HS-5 (cell line): ENCODE results near the gene SERP2.
"Not testable (repeated sequence)": the region's sequence is repeated elsewhere in the genome, so short reads cannot be mapped to it uniquely, and the experiment has no call there.

ENCODE experiments used
- DNase-seq: peaks from one replicate; pipeline ENCODE4 v3.0.0-alpha.2; 2012; ENCODE audit warnings: low read depth

The SERP2 gene

DNA sequence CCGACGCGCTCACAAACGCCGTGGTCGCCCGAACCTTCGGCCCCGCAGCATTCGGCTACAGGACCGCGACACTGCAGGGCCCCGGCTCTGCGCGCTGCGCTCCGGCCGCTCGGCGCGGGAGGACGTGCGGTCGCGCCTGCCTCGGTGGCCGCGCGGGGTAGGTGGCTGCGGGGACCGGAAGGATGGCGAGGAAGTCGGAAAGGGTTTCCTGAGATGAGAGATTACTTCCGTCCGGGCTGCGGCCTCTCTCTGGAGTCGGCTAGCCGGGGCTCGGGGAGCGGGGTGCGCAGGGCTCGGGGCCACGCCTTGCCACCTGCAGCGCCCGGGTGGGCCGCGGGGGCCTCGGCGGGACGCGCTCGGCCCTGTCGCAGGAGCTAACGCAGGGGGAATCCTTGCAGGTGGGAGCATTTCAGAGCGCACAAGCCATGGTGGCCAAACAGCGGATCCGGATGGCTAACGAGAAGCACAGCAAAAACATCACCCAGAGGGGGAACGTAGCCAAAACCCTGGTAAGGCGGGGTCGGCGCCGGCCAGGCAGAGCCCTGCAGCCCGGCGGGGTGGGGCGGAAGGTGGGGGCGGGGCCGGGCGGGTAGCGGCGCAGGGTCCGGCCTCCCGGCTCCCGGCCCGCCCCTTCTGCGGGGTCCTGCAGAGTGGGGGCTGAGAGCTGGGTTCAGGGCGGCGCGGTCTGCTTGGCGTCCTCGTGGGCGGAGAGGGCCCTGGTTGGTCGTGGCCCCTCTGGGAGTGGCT, at the start of gene SERP2:
SERP2 (plus strand) TSS at position 224 of the 747 bp plus-strand sequence; CDS start at position 426, 202 bp downstream.
- DNase-seq: no peak

GRCh38 chr13:44326961-44327360, 46.7 kb upstream of the SERP2 start:
- no peak for DNase-seq

DNA sequence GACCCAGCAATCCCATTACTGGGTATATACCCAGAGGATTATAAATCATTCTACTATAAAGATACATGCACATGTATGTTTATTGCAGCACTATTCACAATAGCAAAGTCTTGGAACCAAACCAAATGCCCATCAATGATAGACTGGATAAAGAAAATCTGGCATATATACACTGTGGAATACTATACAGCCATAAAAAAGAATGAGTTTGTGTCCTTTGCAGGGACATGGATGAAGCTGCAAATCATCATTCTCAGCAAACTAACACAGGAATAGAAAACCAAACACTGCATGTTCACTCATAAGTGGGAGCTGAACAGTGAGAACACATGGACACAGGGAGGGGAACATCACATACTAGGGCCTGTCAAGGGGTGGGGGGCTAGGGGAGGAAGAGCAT, 44.6 kb upstream of the SERP2 start:
- not testable (repeated sequence) for DNase-seq

- DNase-seq: no peak
Observed at GRCh38 chr13:44329909-44330545, 43.6 kb upstream of the SERP2 start.

DNA sequence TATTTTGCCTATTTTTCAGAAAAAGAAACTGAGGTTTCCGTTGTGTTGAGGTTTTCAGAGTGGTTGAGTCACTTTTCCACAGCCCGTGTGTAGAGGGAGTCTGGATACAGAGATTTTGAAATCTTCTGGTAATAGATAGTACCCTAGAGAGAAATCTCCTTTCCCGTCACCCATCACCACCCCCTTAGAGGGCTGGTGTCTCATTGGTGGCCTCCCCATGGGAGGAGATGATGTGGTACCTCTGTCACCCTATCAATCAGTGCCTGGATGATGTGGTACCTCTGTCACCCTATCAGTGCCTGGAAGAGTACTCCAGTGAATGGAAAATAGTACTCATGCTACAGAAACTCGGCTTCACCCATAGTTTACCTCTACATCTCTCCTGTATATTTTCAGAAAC, 42.2 kb upstream of the SERP2 start:
- DNase-seq: no peak

DNA sequence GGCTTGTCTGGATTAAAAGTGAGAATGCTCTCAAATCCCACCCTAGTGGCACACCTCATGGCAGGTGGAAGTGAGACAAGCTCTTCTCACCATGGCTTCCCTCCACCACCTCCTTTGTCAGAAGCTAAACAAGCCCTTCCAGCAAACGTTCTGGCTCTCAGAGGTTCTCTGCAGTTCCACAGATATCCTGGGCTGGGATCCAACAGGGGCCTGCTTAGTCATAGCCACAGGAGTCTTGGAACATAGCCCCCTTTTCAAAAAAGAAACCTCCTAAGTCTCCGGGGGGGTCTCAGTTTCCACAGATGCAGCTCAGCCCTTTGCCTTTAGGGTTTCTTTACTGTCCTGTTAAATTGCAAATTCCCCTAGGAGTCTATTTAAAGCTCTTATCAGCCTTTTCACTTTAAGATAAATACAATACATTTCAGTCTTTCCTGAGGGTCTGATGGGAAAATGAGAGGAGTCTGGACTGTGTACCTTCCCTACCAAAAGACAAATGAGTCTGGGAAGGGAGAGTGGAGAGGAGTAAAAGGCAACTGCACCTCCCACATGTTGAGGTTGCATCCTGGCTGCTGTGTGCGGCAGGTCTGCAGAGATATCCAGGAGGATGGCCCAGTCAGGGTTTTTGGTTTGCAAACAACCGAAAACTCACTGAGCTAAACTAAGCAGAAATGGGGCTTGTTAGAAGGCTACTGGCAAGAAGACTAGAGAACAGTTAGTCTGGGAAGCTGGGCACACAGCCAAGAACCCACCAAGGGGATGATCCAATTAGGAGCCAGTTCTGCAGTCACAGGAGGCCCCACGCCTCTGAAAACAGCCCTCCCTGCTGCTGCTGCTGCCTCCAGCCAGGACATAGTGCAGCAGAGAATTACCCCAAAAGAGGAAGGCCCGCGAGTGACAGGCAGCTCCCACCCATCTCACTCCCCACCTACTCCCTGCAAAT, 41.4 kb upstream of the SERP2 start:
- DNase-seq: no peak

DNA sequence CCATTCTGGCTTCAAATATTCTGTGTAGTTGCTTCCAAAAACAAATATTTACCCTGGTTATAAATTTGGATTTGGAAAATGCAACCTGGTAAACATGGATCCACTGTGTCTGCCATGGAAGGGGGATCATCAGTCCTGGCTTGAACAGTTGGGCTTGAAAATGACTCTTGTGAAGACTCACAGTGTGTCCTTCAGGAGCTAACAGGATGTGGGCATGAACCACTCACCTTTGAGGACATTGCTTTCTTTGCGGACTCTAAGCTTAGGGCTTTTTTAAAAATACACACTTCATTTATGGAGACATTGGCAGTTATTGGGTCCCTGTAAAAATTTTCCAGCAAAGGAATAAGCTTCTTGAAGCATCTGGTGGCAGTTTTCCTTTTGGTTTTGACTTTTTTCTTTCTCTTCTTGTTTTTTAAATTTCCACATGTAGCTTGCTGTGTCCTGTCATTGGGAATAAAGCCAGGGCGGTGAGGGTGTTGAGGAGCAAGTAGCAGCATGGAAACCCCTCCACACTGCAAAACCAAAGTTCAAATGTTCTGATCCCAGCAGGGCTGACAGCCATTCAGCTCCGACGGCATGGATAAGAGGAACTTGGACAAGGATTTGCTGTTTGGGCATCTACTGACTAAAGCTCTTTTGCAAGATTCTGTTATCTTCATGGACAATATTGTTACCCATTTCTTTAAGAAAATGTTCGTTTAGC, 39.5 kb upstream of the SERP2 start:
- no peak for DNase-seq

- DNase-seq: no peak
Observed at GRCh38 chr13:44334751-44335150, 38.9 kb upstream of the SERP2 start.

DNA sequence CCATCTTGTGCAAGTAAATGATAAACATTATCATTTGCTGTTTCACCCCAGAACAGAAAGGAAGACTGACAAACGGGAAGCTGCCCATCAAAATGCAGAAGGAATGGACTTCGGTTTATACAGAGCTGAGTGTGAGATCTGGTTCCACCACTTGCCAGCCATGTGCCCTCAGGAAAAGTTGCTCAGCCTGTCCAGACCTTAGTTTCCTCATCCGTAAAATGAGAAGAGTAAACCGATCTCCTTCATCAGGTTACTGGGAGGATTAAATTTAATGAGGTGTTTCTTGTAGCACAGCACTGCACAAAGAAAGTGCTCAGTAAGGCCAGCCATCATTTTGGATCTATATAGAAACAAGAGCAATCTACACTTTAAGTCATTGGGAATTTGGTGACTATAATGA, 36.7 kb upstream of the SERP2 start:
- DNase-seq: no peak

DNA sequence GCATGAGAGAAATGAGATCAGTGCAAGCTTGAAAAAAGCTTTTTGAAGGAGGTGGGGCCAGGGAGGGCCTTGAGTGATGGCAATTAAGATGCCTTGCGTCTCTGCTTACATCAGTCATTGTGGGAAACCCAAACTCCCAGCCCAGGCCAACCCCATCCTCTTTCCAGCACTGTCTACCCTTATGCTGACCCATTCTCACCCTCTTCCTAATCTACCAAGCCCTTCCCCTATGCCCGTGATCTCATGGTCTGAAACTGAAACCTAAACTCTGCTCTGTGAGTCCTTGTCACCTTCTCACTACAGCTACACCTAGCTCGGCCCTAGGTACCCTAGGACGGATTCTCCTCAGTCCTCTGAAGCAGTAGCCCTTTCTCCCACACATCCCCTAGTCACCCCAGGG, 36.0 kb upstream of the SERP2 start:
- no peak for DNase-seq

- DNase-seq: no peak
Observed at GRCh38 chr13:44340508-44340907, 33.1 kb upstream of the SERP2 start.

GRCh38 chr13:44342741-44343140, 30.9 kb upstream of the SERP2 start:
- no peak for DNase-seq

DNA sequence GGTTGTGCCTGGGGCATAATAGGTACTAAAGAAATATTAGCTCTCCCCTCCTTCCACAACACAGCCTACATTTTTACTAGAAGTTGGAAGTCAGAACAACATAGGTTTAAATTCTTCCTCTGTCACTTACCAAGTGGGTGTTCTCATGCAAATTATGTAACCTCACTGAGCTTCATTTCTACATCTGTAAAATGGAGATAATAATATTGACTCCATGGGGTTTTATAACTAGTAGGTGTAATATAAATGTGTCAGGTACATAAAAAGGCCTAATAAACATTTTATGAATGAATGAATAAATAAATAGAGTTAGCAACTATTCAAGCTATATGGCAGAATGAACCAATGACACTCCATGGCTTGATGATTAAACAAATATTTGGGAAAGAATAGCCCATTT, 27.1 kb upstream of the SERP2 start:
- no peak for DNase-seq

DNA sequence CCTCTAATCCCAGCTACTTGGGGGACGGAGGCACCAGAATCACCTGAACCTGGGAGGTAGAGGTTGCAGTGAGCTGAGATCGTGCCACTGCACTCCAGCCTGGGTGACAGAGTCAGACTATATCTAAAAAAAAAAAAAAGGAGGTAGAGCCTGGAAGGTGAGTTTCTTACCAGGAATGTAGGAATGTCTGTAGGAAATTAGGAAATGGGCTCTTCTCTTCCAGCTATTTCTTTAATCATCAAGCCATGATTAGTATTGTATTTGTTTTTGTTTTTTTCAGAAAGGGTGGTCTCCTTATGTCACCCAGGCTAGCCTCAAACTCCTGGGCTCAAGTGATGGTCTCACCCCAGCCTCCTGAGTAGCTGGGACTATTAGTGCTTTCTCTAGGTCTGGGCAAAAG, 26.3 kb upstream of the SERP2 start:
- DNase-seq: no peak

GRCh38 chr13:44347949-44348348, 25.7 kb upstream of the SERP2 start:
- DNase-seq: no peak

DNA sequence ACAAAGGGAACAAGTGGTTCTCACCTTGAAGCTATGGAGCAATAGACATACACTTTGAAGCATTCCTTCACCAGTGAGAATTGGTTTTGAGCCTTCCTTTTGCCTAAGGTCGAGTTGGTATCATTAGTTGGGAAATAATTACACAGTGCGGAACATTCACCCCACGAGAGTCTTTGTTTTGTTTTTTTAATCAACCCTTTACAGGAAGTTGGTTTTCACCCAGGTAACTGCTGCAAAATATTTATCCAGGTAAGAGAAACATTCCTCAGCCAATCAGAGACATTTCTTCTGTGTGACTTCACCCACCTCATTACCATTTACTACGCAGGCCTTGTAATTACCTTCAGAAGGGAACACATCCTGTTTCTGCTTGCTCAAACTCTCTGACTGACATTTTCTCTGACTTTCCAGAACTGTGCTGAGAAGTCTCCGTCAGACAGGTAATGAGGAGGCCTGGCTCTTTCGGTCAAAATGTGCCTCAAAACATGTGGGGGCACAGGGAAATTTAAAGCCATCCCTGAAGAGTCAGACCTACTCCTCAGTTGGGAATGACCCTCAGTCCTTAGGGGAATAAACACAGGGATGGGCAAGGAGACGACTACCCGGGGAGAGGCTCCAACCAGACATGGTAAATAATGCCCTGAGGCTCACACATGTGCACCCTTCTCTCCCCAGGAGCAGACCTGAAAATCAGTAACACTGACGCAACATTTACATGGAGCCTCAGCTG, 22.7 kb upstream of the SERP2 start:
- DNase-seq: no peak

DNA sequence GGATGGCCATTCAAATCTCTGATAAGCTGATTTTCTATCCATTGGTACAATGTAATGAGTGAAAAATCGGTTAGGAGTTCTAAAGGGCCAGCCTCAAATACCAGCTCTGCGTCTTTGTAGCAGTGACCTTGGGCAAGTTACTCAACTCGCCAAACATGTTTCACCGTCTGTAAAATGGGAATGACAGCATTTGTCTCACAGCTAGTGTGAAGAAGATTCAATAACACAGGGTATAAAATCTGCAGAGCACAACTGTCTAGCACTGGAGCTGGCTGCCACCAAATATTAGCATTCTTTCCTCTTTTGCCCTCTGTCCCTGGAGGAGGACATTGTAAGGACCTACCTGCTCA, 22.1 kb upstream of the SERP2 start:
- DNase-seq: no peak

DNA sequence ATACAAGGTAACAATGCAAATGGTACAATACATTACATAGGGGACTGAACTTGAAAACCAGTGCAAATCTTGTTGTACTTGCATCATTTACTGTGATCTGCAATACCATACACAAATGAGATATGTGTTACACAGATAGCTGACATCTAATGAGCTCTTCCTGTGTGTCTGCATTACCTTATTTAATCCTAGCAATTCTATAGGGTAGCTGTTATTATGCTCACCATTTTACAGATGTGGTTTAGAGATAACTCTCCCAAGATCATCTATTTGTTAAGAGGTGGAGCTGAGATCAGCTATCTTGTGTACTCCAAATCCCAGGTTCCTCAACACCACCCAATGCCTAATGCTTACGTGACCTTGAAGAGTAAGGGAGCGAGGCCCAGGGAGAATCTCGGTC, 21.4 kb upstream of the SERP2 start:
- DNase-seq: no peak

- no peak for DNase-seq
Observed at GRCh38 chr13:44352671-44353070, 21.0 kb upstream of the SERP2 start.

DNA sequence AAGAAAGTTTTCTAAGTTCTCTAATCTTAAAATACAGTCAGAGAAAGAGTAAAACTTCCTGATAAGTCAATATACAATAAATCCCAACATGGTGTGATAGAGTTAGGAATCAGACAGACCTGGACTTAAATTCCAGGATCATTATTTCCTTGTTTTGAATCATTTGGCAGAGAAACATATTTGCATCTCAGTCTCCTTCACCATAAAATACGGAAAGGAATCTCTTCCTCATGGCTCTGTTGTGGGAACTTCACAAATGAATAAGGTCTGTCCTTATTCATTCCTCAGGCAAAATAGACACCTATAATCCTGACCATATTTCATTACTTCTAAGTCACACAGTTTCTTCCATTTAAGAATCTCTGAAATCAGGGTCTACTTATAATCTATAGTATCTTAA, 19.3 kb upstream of the SERP2 start:
- no peak for DNase-seq

- no peak for DNase-seq
Observed at GRCh38 chr13:44354884-44355283, 18.7 kb upstream of the SERP2 start.

DNA sequence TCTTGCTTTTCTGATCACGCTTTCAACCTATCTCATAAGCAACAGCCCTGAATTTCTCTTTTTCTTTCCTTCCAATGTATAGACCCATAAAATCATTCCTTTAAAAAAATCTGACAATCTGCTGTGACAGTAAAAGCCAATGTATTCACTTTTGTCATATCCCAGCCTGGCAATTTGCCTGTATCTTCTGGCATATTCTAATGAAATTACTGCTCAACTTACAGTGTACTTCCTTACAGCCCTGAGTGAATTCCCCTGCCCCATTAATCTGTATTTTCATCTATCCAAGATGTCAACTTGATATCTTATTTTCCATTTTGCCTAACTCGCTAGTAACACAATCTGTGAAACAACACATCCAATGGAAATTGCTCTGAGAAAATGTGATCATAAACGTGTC, 18.0 kb upstream of the SERP2 start:
- DNase-seq: no peak
